ENCODE data around the gene NPR1. TPM values are rescaled to one million over a fixed set of nuclear protein-coding genes. Genes with fewer than 3 reads are reported as not detected.

The NPR1 gene
- total and polyA plus RNA-seq, 2 donors (not counting 3 experiments of a cell fraction or from before 2014, with no cell fraction given): 9.8 to 13.3 TPM

GRCh38 chr1:153680120-153680403 is 1.6 kb downstream of the NPR1 start:
- no peaks in the 10 kb centered on the region for H3K9me3 ChIP-seq (replicated peaks; ENCODE audit: control insufficient read depth, insufficient read depth, low read length)
- H3K4me1 ChIP-seq (ENCODE audit: control insufficient read depth, extremely low read depth, insufficient read depth, low read length): peaks cover 11% of the 10 kb centered on the region
- ChIA-PET POLR2A (no interaction called here), CTCF (interaction anchor here (1.0 to 7.0 kb wide), 7 partner anchors 33 to 307 kb away, joined by 4 to 83 read pairs (median 4); partner anchors contain the start of gene RAB13)
- no peaks in the 10 kb centered on the region for H3K79me2 ChIP-seq (ENCODE audit: control insufficient read depth, insufficient read depth, low read length)
- peak overlapping the region; percentile 87 for H2AFZ ChIP-seq (ENCODE audit: low read depth, low read length)
- FAIRE-seq (no peak), DNase-seq (ENCODE audit: low read depth, low spot score) (no peak)
- dilution Hi-C loops (cut with MboI; ENCODE audit: extremely low pct_ligation_motif_present, low sequenced_read_pairs) (no loop called here), intact Hi-C loops (cut with micrococcal nuclease) (no loop called here)
- H3K27ac ChIP-seq (ENCODE audit: insufficient read depth, low read depth, low read length): no peak overlapping the region
- BruUV-seq (replicated peaks): no TSS peak
- H3K4me2 ChIP-seq (ENCODE audit: insufficient read depth, low read length): no peak overlapping the region
- peaks cover 0 to 7% of the 10 kb centered on the region in 2 experiments for H3K36me3 ChIP-seq (ENCODE audit: control insufficient read depth in 2 of 2, extremely low read depth in 1 of 2, insufficient read depth in 2 of 2, low read length in 2 of 2)
- H3K4me3 ChIP-seq (replicated peaks in 1 of 3; ENCODE audit: insufficient read depth in 1 of 3, low read depth in 1 of 3, low read length in 3 of 3): peak overlapping the region in 1 of 3 experiments; percentile 44
- TF ChIP-seq MYC (IDR thresholded peaks at IDR 0.05; ENCODE audit: low read depth, low read length) (no peak), GATA2 (IDR thresholded peaks at IDR 0.05; ENCODE audit: insufficient read depth, insufficient read length, low read depth, low read length) (no peak), POLR2AphosphoS5 (IDR thresholded peaks at IDR 0.05; ENCODE audit: insufficient read depth, low read depth, low read length) (no peak), JUN (IDR thresholded peaks at IDR 0.05; ENCODE audit: borderline replicate concordance, insufficient read depth, insufficient read length, low read depth) (no peak)
- TF ChIP-seq, protein P1, sequence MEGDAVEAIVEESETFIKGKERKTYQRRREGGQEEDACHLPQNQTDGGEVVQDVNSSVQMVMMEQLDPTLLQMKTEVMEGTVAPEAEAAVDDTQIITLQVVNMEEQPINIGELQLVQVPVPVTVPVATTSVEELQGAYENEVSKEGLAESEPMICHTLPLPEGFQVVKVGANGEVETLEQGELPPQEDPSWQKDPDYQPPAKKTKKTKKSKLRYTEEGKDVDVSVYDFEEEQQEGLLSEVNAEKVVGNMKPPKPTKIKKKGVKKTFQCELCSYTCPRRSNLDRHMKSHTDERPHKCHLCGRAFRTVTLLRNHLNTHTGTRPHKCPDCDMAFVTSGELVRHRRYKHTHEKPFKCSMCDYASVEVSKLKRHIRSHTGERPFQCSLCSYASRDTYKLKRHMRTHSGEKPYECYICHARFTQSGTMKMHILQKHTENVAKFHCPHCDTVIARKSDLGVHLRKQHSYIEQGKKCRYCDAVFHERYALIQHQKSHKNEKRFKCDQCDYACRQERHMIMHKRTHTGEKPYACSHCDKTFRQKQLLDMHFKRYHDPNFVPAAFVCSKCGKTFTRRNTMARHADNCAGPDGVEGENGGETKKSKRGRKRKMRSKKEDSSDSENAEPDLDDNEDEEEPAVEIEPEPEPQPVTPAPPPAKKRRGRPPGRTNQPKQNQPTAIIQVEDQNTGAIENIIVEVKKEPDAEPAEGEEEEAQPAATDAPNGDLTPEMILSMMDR (IDR thresholded peaks at IDR 0.05; ENCODE audit: extremely low read depth in 1 of 2, insufficient read depth in 1 of 2, low read depth in 1 of 2, low read length in 2 of 2): no peak
- TF ChIP-seq, protein P2, sequence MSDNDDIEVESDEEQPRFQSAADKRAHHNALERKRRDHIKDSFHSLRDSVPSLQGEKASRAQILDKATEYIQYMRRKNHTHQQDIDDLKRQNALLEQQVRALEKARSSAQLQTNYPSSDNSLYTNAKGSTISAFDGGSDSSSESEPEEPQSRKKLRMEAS (IDR thresholded peaks at IDR 0.05; ENCODE audit: insufficient read depth, insufficient read length): no peak
- no peaks in the 10 kb centered on the region for H3K9me1 ChIP-seq (replicated peaks; ENCODE audit: control insufficient read depth, extremely low read depth, insufficient read depth, low read length)
- no peaks in the 10 kb centered on the region for H4K20me1 ChIP-seq (replicated peaks; ENCODE audit: control insufficient read depth, extremely low read depth, insufficient read depth, low read length)
- no peak overlapping the region for H3K9ac ChIP-seq (replicated peaks; ENCODE audit: extremely low read depth, insufficient read depth, low read length)
- H3K27me3 ChIP-seq (ENCODE audit: control insufficient read depth in 2 of 2, insufficient read depth in 2 of 2, low read length in 2 of 2): peaks cover 4 to 5% of the 10 kb centered on the region in 2 experiments
